GM10266 (cell line): Measurements from ENCODE around the gene ATL2.
A peak's percentile ranks its signal among the peaks of the same experiment; 100 is the strongest.
"Not testable (repeated sequence)": the region's sequence is repeated elsewhere in the genome, so short reads cannot be mapped to it uniquely, and the experiment has no call there.

Experiments used
- DNase-seq: peaks from one replicate; pipeline ENCODE4 v3.0.0; 2012; ENCODE audit errors: extremely low spot score
- CTCF ChIP-seq: IDR thresholded peaks from 2 replicates; pipeline ENCODE4 v1.5.1; 2012; ENCODE audit warnings: mild to moderate bottlenecking, low read depth; ENCODE audit not compliant: control insufficient read depth, insufficient read depth; ENCODE audit errors: missing control alignments

Gene ATL2

GRCh38 chr2:38323623-38324022 is 53.5 kb downstream of the ATL2 start:
- no peak for DNase-seq
- TF ChIP-seq CTCF, result no peak

- no peak for TF ChIP-seq CTCF
Measured at GRCh38 chr2:38322224-38322914, 54.7 kb downstream of the ATL2 start.

GRCh38 chr2:38319240-38319639 is 57.8 kb downstream of the ATL2 start:
- not testable (repeated sequence) for DNase-seq

More at GRCh38 chr2:38322224-38322914, 54.7 kb downstream of the ATL2 start:
- DNase-seq, result no peak

- no peak for DNase-seq
- TF ChIP-seq CTCF, result no peak
Measured at GRCh38 chr2:38317725-38318124, 59.3 kb downstream of the ATL2 start.

- TF ChIP-seq CTCF, result peak; percentile 66
- peak; percentile 19 for DNase-seq
Measured at GRCh38 chr2:38315707-38316333, 61.3 kb downstream of the ATL2 start.

- no peak for DNase-seq
- TF ChIP-seq CTCF, result no peak
Measured at GRCh38 chr2:38308821-38309220, 68.3 kb downstream of the ATL2 start.

- DNase-seq, result no peak
- no peak for TF ChIP-seq CTCF
Measured at GRCh38 chr2:38301969-38302702, 74.9 kb downstream of the ATL2 start.
